H1 (cell line): ENCODE results near the gene SELPLG.

Source experiments
- CEBPB ChIP-seq: IDR thresholded peaks from 2 replicates; pipeline ENCODE4 v1.6.1; 2012; ENCODE audit warnings: low read depth, low read length
- CTBP2 ChIP-seq: IDR thresholded peaks from 2 replicates; pipeline ENCODE4 v1.7.0; 2011; ENCODE audit warnings: borderline replicate concordance, mild to moderate bottlenecking, moderate library complexity, mixed read lengths, low read length; ENCODE audit not compliant: insufficient read depth, insufficient read length
- CTCF ChIP-seq, 3 experiments: IDR thresholded peaks; 1 replicate in 2 of 3; 2 replicates in 1 of 3; pipeline versions ENCODE4 v1.5.1 to v1.6.1; 2011; ENCODE audit warnings: low read length in 3 of 3, mild to moderate bottlenecking in 3 of 3, inconsistent platforms in 2 of 3, low read depth in 1 of 3, moderate library complexity in 1 of 3; ENCODE audit not compliant: insufficient read depth in 1 of 3; ENCODE audit errors: control extremely low read depth in 1 of 3
- EZH2 ChIP-seq: fragments of 200-600 bp; sonication (generic); IDR thresholded peaks from 2 replicates; pipeline ENCODE4 v1.7.1; 2012; ENCODE audit warnings: low read depth, mild to moderate bottlenecking, moderate library complexity, low read length, inconsistent platforms; ENCODE audit not compliant: severe bottlenecking
- JUND ChIP-seq: IDR thresholded peaks from 2 replicates; pipeline ENCODE4 v1.6.1; 2011; ENCODE audit warnings: mild to moderate bottlenecking, improper control_type of control experiment, low read length
- POLR2A ChIP-seq, 2 experiments: IDR thresholded peaks; 1 replicate in 1 of 2; 2 replicates in 1 of 2; pipeline ENCODE4 v1.6.1; 2011; ENCODE audit warnings: low read depth in 2 of 2, low read length in 2 of 2, mild to moderate bottlenecking in 2 of 2; ENCODE audit errors: control extremely low read depth in 1 of 2
- RXRA ChIP-seq: IDR thresholded peaks from 2 replicates; pipeline ENCODE4 v1.6.1; 2011; ENCODE audit warnings: low read depth, mild to moderate bottlenecking, low read length, moderate library complexity; ENCODE audit not compliant: insufficient read depth

- TF ChIP-seq EZH2: no peak
- TF ChIP-seq CTCF (IDR thresholded peaks at IDR 0.05; ENCODE audit: control extremely low read depth in 1 of 3, insufficient read depth in 1 of 3, low read depth in 1 of 3, low read length in 3 of 3): no peak
- no peak for TF ChIP-seq CEBPB
- no peak for TF ChIP-seq CTBP2
- TF ChIP-seq RXRA: no peak
- TF ChIP-seq POLR2A (IDR thresholded peaks at IDR 0.05; ENCODE audit: control extremely low read depth in 1 of 2, low read depth in 2 of 2, low read length in 2 of 2): no peak
- no peak for TF ChIP-seq JUND
These were observed 29.8 kb upstream of the SELPLG start for GRCh38 chr12:108663324-108664015.
